GM12878 (cell line): Measurements from ENCODE around the gene SLAIN2. TPM values are rescaled to one million over a fixed set of nuclear protein-coding genes. Genes with fewer than 3 reads are reported as not detected.

ENCODE experiments used
- ATAC-seq: fragments of 200-7000 bp; cut with Tn5 transposase; 3 replicates; pipeline ENCODE4 v1.9.1; 2020; ENCODE audit warnings: mild to moderate bottlenecking, moderate library complexity
- BruUV-seq: library from RNA; stranded (reverse); fragments of 400-500 nt; replicated peaks from 2 replicates; lab custom pipeline; 2021; lab: Mats Ljungman, UMichigan
- CTCF ChIA-PET: fragments of 300-600 bp; sonication (Branson Sonifier 250); formaldehyde crosslinking; extraction: SDS; loops from one replicate; lab custom pipeline; 2021; ENCODE audit warnings: inconsistent platforms; lab: Yijun Ruan, JAX
- POLR2A ChIA-PET: fragments of 350-600 bp; formaldehyde crosslinking; extraction: SDS; loops from one replicate; lab custom pipeline; 2021; ENCODE audit warnings: inconsistent platforms; lab: Charles Lee
- RAD21 ChIA-PET: fragments of 300-600 bp; sonication (Branson Sonifier 250); formaldehyde crosslinking; loops from one replicate; lab custom pipeline; 2023; ENCODE audit warnings: antibody characterized with exemption; ENCODE audit not compliant: unreplicated experiment; lab: Charles Lee
- SMC1A ChIA-PET: fragments of 300-600 bp; sonication (Branson Sonifier 250); formaldehyde crosslinking; loops from one replicate; lab custom pipeline; 2023; ENCODE audit not compliant: unreplicated experiment, uncharacterized antibody; lab: Charles Lee
- DNase-seq: peaks from one replicate; pipeline ENCODE4 v3.0.0-alpha.2; 2011; ENCODE audit warnings: low read depth, low spot score
- FAIRE-seq: peaks from 3 replicates; lab custom pipeline; 2011; peaks lifted over from hg19 to GRCh38; lab: Jason Lieb, UNC
- H2AFZ ChIP-seq: 2 replicates; pipeline ENCODE4 v1.6.0; 2011; ENCODE audit warnings: low read depth, low read length, control low read depth; ENCODE audit not compliant: control insufficient read depth
- H3K27ac ChIP-seq: 2 replicates; pipeline ENCODE4 v1.5.1; 2011; ENCODE audit warnings: control low read depth; ENCODE audit not compliant: control insufficient read depth, insufficient read depth
- H3K27me3 ChIP-seq, 2 experiments: replicated peaks in 1 of 2; 2 replicates each; pipeline versions ENCODE4 v1.6.0 to v1.6.1; 2011; ENCODE audit warnings: low read length in 1 of 2; ENCODE audit not compliant: control insufficient read depth in 2 of 2, insufficient read depth in 2 of 2
- H3K36me3 ChIP-seq, 2 experiments: 2 replicates each; pipeline ENCODE4 v1.5.1; 2011; ENCODE audit warnings: low read length in 1 of 2; ENCODE audit not compliant: control insufficient read depth in 2 of 2, insufficient read depth in 2 of 2
- H3K4me1 ChIP-seq: 2 replicates; pipeline ENCODE4 v1.6.1; 2011; ENCODE audit warnings: mild to moderate bottlenecking, low read length, moderate library complexity, mixed read lengths; ENCODE audit not compliant: control insufficient read depth, insufficient read depth
- H3K4me2 ChIP-seq: 2 replicates; pipeline ENCODE4 v1.6.0; 2011; ENCODE audit warnings: control low read depth; ENCODE audit not compliant: control insufficient read depth, insufficient read depth
- H3K4me3 ChIP-seq: fragments of 200-600 bp; sonication (generic); 2 replicates; pipeline ENCODE4 v1.5.1; 2016
- H3K79me2 ChIP-seq: 2 replicates; pipeline ENCODE4 v1.6.0; 2011; ENCODE audit warnings: low read length; ENCODE audit not compliant: control insufficient read depth, insufficient read depth
- H3K9ac ChIP-seq: 2 replicates; pipeline ENCODE4 v1.8.0; 2011; ENCODE audit warnings: low read length, control low read depth, mixed read lengths; ENCODE audit not compliant: control insufficient read depth, insufficient read depth
- H3K9me3 ChIP-seq: replicated peaks from 3 replicates; pipeline ENCODE4 v1.5.1; 2011; ENCODE audit warnings: mild to moderate bottlenecking, low read length; ENCODE audit not compliant: control insufficient read depth, insufficient read depth
- H4K20me1 ChIP-seq: 2 replicates; pipeline ENCODE4 v1.6.0; 2011; ENCODE audit not compliant: control insufficient read depth, insufficient read depth
- EP300 ChIP-seq, 2 experiments: fragments of 150-350 bp in 1 of 2; IDR thresholded peaks; 2 replicates each; pipeline ENCODE4 v1.6.1; 2011 to 2012; ENCODE audit warnings: low read depth in 2 of 2, low read length in 2 of 2, borderline replicate concordance in 1 of 2, improper control_type of control experiment in 1 of 2, inconsistent platforms in 1 of 2; ENCODE audit not compliant: control insufficient read depth in 1 of 2
- FOS ChIP-seq: IDR thresholded peaks from 3 replicates; pipeline ENCODE4 v1.6.1; 2011; ENCODE audit warnings: borderline replicate concordance; ENCODE audit not compliant: insufficient read length; ENCODE audit errors: extremely low read depth
- FOXM1 ChIP-seq: IDR thresholded peaks from 2 replicates; pipeline ENCODE4 v1.6.1; 2012; ENCODE audit warnings: low read depth, mild to moderate bottlenecking, inconsistent platforms, low read length, moderate library complexity
- JUNB ChIP-seq: IDR thresholded peaks from 2 replicates; pipeline ENCODE4 v1.6.1; 2016; ENCODE audit warnings: antibody characterized with exemption, mild to moderate bottlenecking
- NFXL1 ChIP-seq: fragments of 450-650 bp; IDR thresholded peaks from 2 replicates; pipeline ENCODE4 v1.6.1; 2017; ENCODE audit warnings: antibody characterized with exemption, mild to moderate bottlenecking, borderline replicate concordance
- POLR2AphosphoS2 ChIP-seq: IDR thresholded peaks from 2 replicates; pipeline ENCODE4 v1.6.1; 2011; ENCODE audit warnings: low read depth, mild to moderate bottlenecking, low read length, improper control_type of control experiment, moderate library complexity
- POLR2AphosphoS5 ChIP-seq: IDR thresholded peaks from 2 replicates; pipeline ENCODE4 v1.6.1; 2011; ENCODE audit warnings: mild to moderate bottlenecking, low read length, inconsistent platforms
- SMAD1 ChIP-seq: fragments of 450-650 bp; IDR thresholded peaks from 2 replicates; pipeline ENCODE4 v1.6.1; 2018; ENCODE audit warnings: mild to moderate bottlenecking, low read depth; ENCODE audit not compliant: partially characterized antibody
- SMC3 ChIP-seq: IDR thresholded peaks from 2 replicates; pipeline ENCODE4 v1.6.1; 2011; ENCODE audit warnings: low read length, improper control_type of control experiment, borderline replicate concordance
- SREBF2 ChIP-seq: IDR thresholded peaks from 2 replicates; pipeline ENCODE4 v1.6.1; 2012; ENCODE audit warnings: mild to moderate bottlenecking, low read length
- SUZ12 ChIP-seq: fragments of 200-600 bp; sonication (generic); IDR thresholded peaks from one replicate; pipeline ENCODE4 v1.6.1; 2018; ENCODE audit warnings: antibody characterized with exemption, mild to moderate bottlenecking; ENCODE audit not compliant: unreplicated experiment
- TARDBP ChIP-seq: IDR thresholded peaks from 2 replicates; pipeline ENCODE4 v1.6.1; 2016; ENCODE audit warnings: borderline replicate concordance
- WGBS: methylation state at CpG from one replicate; pipeline ENCODE4 v1.1.6; 2016; ENCODE audit warnings: low lambda C conversion rate; ENCODE audit not compliant: insufficient replicate concordance, insufficient coverage; ENCODE audit errors: missing lambda C conversion rate; 5-methylcytosine and 5-hydroxymethylcytosine counted together
- in situ Hi-C: fragments of 300-500 bp; cut with MboI; formaldehyde crosslinking; loops from 9 replicates; pipeline ENCODE4 v1.14.3; 2018; ENCODE audit warnings: mixed read lengths
- intact Hi-C: fragments of 100-400 bp; cut with micrococcal nuclease; formaldehyde crosslinking; loops from one replicate; pipeline ENCODE4 v1.14.2; 2022; ENCODE audit not compliant: unreplicated experiment
- polyA plus RNA-seq, 11 experiments: library from polyadenylated mRNA; depleted of rRNA in 4 of 11; unstranded in 6 of 11; stranded (reverse) in 5 of 11; fragments of >200 nt; fragmentation: Nextera tagmentation in 4 of 11; fragmentation: Illumina TruSeq in 1 of 11; extraction: Ambion mirVana in 4 of 11; extraction: Trizol in 1 of 11; gene quantifications; 1 replicate in 1 of 11; 2 replicates in 10 of 11; pipeline versions ENCODE4 v1.2.1 to v1.2.3, GENCODE V29; 2011 to 2016; ENCODE audit warnings: inconsistent platforms in 2 of 11, missing spikeins in 2 of 11, low read depth in 1 of 11
- total RNA-seq, 4 experiments: library from RNA; depleted of rRNA in 3 of 4; stranded (reverse); fragments of >200 nt in 3 of 4; fragmentation: Illumina TruSeq in 1 of 4; extraction: Trizol in 1 of 4; gene quantifications; 2 replicates each; pipeline versions ENCODE4 v1.2.1 to v1.2.3, GENCODE V29; 2013 to 2021
- TF ChIP-seq, protein P1 (sequence below): fragments of 450-650 bp; formaldehyde crosslinking; IDR thresholded peaks from 2 replicates; pipeline ENCODE4 v1.5.0; 2022; ENCODE audit warnings: mild to moderate bottlenecking, missing genetic modification characterization
- TF ChIP-seq, protein P2 (sequence below): IDR thresholded peaks from 2 replicates; pipeline ENCODE4 v1.6.1; 2011; ENCODE audit warnings: borderline replicate concordance, low read depth, mild to moderate bottlenecking, moderate library complexity, low read length; ENCODE audit not compliant: insufficient read depth, poor library complexity, severe bottlenecking
- TF ChIP-seq, protein P3 (sequence below): fragments of 450-650 bp; IDR thresholded peaks from 2 replicates; pipeline ENCODE4 v1.6.1; 2018; ENCODE audit warnings: mild to moderate bottlenecking, low read depth, moderate library complexity; ENCODE audit not compliant: partially characterized antibody

The SLAIN2 gene
- total and polyA plus RNA-seq, 10 of the 15 experiments (the other 5 are each of a cell fraction or from before 2014, with no cell fraction given): 4.3 to 96.6 (median 25.4) TPM

DNA sequence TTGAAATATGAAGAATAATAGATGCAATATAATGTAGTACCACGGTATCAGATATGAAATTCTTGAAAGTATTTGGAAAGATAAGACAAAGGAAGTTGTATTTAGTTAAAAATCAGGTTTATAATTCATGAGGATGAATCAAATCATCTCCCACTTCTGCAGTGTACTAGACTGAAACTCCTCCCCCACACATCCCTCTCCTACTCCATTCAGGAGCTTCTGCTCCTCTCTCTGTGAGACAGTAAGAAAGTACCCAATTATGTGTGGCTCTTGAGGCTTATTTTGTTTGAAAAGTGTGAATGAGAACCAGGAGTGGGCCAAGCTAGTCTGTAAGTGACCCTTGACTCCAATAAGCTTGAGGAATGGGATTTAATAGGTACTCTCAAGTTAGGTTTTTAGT lies 9.5 kb downstream of the SLAIN2 start:
- FAIRE-seq: no peak
- SMC1A ChIA-PET: interaction anchor here (1.9 kb wide), 1 partner anchor 8 kb away, joined by 5 read pairs; no protein-coding TSS in a partner anchor
- no peak for TF ChIP-seq FOS
- no peak for TF ChIP-seq SMC3
- TF ChIP-seq POLR2AphosphoS5: no peak
- TF ChIP-seq TARDBP: no peak
- TF ChIP-seq EP300 (IDR thresholded peaks at IDR 0.05; ENCODE audit: borderline replicate concordance in 1 of 2, control insufficient read depth in 1 of 2, low read depth in 2 of 2, low read length in 2 of 2): no peak
- TF ChIP-seq, protein P1, sequence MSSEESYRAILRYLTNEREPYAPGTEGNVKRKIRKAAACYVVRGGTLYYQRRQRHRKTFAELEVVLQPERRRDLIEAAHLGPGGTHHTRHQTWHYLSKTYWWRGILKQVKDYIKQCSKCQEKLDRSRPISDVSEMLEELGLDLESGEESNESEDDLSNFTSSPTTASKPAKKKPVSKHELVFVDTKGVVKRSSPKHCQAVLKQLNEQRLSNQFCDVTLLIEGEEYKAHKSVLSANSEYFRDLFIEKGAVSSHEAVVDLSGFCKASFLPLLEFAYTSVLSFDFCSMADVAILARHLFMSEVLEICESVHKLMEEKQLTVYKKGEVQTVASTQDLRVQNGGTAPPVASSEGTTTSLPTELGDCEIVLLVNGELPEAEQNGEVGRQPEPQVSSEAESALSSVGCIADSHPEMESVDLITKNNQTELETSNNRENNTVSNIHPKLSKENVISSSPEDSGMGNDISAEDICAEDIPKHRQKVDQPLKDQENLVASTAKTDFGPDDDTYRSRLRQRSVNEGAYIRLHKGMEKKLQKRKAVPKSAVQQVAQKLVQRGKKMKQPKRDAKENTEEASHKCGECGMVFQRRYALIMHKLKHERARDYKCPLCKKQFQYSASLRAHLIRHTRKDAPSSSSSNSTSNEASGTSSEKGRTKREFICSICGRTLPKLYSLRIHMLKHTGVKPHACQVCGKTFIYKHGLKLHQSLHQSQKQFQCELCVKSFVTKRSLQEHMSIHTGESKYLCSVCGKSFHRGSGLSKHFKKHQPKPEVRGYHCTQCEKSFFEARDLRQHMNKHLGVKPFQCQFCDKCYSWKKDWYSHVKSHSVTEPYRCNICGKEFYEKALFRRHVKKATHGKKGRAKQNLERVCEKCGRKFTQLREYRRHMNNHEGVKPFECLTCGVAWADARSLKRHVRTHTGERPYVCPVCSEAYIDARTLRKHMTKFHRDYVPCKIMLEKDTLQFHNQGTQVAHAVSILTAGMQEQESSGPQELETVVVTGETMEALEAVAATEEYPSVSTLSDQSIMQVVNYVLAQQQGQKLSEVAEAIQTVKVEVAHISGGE: no peak
- TF ChIP-seq SUZ12: no peak
- TF ChIP-seq JUNB: no peak
- no peak for TF ChIP-seq NFXL1
- TF ChIP-seq SMAD1: no peak
- TF ChIP-seq, protein P2, sequence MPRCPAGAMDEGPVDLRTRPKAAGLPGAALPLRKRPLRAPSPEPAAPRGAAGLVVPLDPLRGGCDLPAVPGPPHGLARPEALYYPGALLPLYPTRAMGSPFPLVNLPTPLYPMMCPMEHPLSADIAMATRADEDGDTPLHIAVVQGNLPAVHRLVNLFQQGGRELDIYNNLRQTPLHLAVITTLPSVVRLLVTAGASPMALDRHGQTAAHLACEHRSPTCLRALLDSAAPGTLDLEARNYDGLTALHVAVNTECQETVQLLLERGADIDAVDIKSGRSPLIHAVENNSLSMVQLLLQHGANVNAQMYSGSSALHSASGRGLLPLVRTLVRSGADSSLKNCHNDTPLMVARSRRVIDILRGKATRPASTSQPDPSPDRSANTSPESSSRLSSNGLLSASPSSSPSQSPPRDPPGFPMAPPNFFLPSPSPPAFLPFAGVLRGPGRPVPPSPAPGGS: no peak
- TF ChIP-seq POLR2AphosphoS2: no peak
- no peak for TF ChIP-seq FOXM1
- no peak for TF ChIP-seq SREBF2
- TF ChIP-seq, protein P3, sequence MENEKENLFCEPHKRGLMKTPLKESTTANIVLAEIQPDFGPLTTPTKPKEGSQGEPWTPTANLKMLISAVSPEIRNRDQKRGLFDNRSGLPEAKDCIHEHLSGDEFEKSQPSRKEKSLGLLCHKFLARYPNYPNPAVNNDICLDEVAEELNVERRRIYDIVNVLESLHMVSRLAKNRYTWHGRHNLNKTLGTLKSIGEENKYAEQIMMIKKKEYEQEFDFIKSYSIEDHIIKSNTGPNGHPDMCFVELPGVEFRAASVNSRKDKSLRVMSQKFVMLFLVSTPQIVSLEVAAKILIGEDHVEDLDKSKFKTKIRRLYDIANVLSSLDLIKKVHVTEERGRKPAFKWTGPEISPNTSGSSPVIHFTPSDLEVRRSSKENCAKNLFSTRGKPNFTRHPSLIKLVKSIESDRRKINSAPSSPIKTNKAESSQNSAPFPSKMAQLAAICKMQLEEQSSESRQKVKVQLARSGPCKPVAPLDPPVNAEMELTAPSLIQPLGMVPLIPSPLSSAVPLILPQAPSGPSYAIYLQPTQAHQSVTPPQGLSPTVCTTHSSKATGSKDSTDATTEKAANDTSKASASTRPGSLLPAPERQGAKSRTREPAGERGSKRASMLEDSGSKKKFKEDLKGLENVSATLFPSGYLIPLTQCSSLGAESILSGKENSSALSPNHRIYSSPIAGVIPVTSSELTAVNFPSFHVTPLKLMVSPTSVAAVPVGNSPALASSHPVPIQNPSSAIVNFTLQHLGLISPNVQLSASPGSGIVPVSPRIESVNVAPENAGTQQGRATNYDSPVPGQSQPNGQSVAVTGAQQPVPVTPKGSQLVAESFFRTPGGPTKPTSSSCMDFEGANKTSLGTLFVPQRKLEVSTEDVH: no peak

More for the DNA sequence above, 9.5 kb downstream of the SLAIN2 start:
- Histone ChIP-seq H2AFZ (no peak overlapping the region), H4K20me1 (no peaks in the 10 kb centered on the region), H3K4me3 (no peak overlapping the region), H3K4me1 (no peaks in the 10 kb centered on the region), H3K27ac (no peak overlapping the region), H3K9ac (no peak overlapping the region), H3K9me3 (peaks cover 2% of the 10 kb centered on the region), H3K36me3 (no peaks in the 10 kb centered on the region), H3K79me2 (peaks cover 57% of the 10 kb centered on the region), H3K4me2 (no peak overlapping the region), H3K27me3 (no peaks in the 10 kb centered on the region)
- POLR2A ChIA-PET: interaction anchor here (0.6 to 1.1 kb wide), 3 partner anchors 9 to 156 kb away, joined by 3 read pairs; no protein-coding TSS in a partner anchor
- DNase-seq: no peak
- CTCF ChIA-PET: no interaction called here
- BruUV-seq: no TSS peak
- RAD21 ChIA-PET: interaction anchor here (0.6 kb wide), 1 partner anchor 12 kb away, joined by 3 read pairs; no protein-coding TSS in a partner anchor
- intact Hi-C loops (no loop called here), in situ Hi-C loops (no loop called here)
- WGBS: 95% methylated on average over 1 of the region's 1 CpG
- no peak for ATAC-seq
